Ramos (cell line): ENCODE measurements around the gene YIPF1.
"Not testable (repeated sequence)": the region's sequence is repeated elsewhere in the genome, so short reads cannot be mapped to it uniquely, and the experiment has no call there.

Experiments used
- in situ Hi-C: fragments of 300-500 bp; cut with MboI; formaldehyde crosslinking; loops from one replicate; pipeline ENCODE4 v1.14.3; 2022; ENCODE audit warnings: low sequenced_read_pairs; ENCODE audit not compliant: unreplicated experiment

YIPF1 gene

DNA sequence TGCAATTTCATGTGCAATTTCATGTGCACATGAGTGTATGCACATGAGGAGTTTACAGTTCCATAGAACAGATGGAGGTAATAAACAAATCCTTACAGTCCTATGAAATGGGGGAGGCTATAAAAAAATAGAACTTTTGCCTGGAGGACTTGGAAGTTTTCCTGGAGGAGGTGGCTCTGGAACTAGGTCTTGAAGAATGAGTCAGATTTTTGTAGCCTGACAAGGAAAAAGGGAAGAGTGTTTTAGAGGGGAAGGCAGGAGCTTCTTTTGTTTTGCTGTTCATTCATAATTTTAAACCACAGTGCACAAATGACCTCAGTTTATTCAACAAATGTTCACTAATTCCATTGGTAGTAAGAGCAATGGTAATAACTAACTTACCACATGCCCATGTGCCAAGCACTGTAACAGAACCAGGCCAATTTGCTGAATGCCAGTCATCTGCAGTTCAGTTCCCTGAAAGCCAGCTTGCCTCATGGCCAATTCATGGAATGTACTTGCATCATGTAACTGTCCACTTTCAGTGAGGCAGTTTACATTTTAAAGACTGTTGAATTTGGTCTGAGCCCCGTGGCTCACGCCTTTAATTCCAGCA, 7.1 kb upstream of the YIPF1 start:
- in situ Hi-C loops: no loop called here

DNA sequence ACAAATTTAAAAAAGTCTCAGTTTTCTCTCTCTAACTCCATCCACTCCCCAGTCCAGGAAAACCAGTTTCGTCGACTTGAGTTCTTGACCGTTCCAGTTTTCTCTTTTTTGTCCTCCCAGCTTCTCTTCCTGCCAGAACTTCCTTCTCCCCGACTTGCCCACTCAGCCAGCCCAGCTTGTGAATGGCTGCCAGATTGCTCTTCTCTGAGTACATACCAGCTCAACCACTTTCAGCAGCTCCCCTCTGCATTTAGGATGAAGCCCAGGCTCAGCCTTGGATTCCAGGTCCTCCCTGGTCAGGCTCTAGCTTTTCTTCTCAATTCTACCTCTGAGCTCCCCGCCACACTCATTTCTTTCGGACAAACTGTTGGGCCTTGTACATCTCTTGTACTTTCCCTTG, 5.8 kb upstream of the YIPF1 start:
- in situ Hi-C loops: no loop called here

DNA sequence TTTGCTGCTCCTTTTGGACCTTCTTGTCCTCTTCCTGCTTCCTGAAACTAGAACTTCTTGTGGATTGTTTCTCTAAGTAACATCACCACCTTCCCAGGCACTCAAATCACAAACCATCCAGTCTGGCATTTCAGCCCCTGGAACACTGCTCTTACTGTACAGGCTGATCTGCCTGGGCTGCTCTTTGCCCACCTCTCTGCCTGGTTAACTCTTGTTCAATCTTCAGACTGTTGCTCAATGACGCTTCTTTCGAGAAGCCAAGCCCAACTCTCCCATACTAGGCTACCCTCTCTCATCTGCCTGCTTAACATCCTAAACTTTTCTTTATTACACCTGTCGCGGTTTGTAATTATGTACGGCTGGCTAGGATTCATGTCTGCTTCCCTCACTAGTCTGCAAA, 5.0 kb upstream of the YIPF1 start:
- in situ Hi-C loops: no loop called here

DNA sequence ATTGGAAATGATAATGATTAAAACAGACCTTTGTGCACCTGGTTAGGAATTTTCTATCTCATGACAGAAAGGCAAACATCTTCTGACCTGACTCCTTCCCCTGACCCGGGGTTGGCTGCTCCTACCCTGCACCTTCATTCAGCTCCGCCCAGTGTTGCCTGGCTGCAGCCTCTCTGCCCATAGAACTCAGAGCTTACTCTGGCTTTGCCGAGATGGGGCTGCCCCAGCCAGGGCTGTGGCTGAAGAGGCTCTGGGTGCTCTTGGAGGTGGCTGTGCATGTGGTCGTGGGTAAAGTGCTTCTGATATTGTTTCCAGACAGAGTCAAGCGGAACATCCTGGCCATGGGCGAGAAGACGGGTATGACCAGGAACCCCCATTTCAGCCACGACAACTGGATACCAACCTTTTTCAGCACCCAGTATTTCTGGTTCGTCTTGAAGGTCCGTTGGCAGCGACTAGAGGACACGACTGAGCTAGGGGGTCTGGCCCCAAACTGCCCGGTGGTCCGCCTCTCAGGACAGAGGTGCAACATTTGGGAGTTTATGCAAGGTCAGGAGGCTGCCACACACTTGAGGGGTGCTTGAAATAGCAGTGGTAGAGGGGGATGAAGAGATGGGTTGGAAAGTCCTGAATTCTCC, 4.5 kb upstream of the YIPF1 start, which contains the start of gene DIO1:
Gene DIO1 (plus strand): TSS at position 189 of the 638 bp plus-strand sequence. CDS start 24 bp downstream, at position 213.
- in situ Hi-C loops: no loop called here

DNA sequence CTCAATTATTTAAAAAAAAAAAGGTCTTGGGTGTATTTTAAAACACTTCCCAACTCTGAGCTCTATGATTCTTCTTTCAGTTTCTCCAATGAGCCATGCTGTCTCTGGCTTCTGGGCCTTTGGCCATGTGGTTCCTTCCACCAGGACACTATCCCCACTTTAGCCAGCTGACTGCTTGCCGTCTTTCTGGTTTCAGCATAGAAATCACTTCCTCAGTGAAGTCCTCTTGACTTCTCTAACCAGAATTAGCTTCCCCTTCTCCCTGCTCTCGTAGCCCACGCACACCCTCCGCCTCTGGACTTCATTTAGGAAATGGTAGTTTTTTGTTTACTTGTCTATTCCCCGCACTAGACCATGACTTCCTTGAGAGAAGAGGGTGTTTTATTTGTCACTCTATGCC, 3.3 kb upstream of the YIPF1 start:
- in situ Hi-C loops: no loop called here

- in situ Hi-C loops: no loop called here
These were observed 2.1 kb upstream of the YIPF1 start for GRCh38 chr1:53891678-53892077.

GRCh38 chr1:53891018-53891417, 1.4 kb upstream of the YIPF1 start:
- in situ Hi-C loops: no loop called here

DNA sequence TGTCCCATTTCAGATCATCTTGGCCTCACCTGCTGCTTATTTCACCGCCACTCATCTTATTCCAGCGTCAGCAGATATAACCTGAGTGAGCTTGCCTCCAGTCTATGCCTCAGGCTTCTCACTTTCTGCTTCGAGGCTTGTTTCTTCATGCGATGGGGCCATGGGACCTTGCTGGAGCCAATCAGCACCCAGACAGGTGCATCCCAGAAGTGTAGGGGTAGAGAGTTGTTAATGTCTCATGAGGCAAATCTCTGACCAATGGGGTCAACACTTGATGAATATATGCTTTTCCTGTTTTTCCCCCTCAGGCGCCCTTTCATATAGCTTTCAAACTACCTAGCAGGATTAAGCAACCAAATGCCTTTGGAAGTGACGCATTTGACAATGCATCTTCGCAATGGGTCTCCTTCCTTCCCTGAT, 935 bp upstream of the YIPF1 start:
- in situ Hi-C loops: no loop called here

GRCh38 chr1:53888681-53889080, 916 bp downstream of the YIPF1 start:
- in situ Hi-C loops: no loop called here

DNA sequence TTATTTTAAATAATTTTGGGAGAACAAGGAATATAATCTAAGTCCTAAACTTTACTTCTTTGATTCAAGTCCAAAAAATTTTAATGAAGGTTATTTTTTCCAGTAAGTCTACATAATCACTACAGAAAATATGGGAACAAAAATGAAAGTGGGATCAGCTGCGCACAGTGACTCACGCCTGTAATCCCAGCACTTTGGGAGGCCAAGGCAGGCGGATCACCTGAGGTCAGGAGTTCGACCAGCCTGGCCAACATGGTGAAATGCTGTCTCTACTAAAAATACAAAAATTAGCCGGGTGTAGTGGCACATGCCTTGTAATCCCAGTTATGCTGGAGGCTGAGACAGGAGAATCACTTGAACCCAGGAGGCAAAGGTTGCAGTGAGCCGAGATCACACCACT, 6.0 kb downstream of the YIPF1 start:
- in situ Hi-C loops: not testable (repeated sequence)

GRCh38 chr1:53881853-53882252, 7.7 kb downstream of the YIPF1 start:
- in situ Hi-C loops: not testable (repeated sequence)

- in situ Hi-C loops: no loop called here
These were observed 11.0 kb downstream of the YIPF1 start for GRCh38 chr1:53878492-53879105.

- in situ Hi-C loops: not testable (repeated sequence)
These were observed 14.4 kb downstream of the YIPF1 start for GRCh38 chr1:53875150-53875549.

- in situ Hi-C loops: loop anchor here (25.0 kb wide), 1 partner anchor 615 kb away; no protein-coding TSS in a partner anchor
These were observed 17.7 kb downstream of the YIPF1 start for GRCh38 chr1:53871773-53872484.

GRCh38 chr1:53871221-53871620, 18.4 kb downstream of the YIPF1 start:
- in situ Hi-C loops: loop anchor here (25.0 kb wide), 1 partner anchor 616 kb away; no protein-coding TSS in a partner anchor

DNA sequence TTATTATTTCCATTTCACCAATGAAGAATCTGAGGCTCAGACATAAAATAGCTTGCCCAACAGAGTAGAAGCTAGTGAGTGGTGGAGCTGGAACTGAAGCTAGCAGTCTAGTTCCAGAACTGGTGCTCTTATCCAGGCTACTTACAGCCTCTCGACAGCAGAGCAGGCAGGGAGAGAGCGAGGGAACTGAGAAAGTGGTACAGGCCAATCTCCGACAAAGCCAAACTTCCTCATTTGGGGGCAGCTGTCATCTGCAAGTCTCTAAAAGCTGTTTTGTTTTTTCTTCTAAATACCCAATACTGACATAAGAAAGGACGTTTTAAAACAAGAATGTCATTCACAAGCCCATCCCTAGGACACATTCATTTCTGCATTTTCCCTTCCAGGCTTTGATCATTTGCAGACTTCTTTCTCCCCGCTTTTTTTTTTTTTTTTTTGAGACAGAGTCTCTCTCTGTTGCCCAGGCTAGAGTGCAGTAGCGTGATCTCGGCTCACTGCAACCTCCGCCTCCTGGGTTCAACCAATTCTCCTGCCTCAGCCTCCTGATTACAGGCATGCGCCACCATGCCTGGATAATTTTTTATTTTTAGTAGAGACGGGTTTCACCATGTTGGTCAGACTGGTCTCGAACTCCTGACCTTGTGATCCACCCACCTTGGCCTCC, 20.0 kb downstream of the YIPF1 start:
- in situ Hi-C loops: loop anchor here (25.0 kb wide), 1 partner anchor 618 kb away; no protein-coding TSS in a partner anchor

DNA sequence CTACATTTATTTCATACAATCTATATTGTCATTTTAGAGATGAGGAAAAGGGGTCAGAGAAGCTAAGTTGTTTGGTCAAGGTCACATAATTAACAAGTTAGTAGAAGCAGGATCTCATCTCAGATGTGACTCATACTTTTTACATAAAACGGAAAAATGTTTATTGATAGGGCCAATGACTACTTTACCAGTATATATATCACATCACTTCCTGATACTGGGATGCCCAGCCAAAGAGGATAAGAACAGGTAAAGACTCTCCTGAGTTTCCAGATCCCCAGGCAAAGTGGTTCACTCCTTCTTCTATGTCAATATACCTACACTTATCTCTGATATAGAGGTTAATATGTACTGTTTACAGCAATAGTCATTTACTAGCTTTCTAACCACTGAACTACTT, 21.0 kb downstream of the YIPF1 start:
- in situ Hi-C loops: loop anchor here (25.0 kb wide), 1 partner anchor 619 kb away; no protein-coding TSS in a partner anchor

DNA sequence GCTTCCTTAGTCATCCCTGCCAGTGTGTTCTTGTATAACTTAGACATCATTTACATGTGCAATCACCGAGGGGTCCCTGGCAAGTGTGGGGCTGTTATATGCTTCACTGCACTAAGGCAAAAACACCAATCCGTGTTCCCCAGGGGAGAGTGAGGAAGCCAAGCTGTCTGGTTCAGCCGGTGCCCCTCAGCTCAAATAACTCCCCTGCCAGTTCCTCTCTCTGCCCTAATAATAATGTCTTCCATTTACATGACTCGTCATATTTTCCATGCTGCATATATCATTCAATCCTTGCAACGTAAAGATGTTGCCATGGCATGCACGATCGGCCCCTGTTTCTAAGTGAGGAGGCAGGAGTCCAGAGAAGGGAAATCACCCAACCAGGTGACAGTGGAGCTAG, 27.1 kb downstream of the YIPF1 start:
- in situ Hi-C loops: loop anchor here (25.0 kb wide), 1 partner anchor 625 kb away; no protein-coding TSS in a partner anchor

DNA sequence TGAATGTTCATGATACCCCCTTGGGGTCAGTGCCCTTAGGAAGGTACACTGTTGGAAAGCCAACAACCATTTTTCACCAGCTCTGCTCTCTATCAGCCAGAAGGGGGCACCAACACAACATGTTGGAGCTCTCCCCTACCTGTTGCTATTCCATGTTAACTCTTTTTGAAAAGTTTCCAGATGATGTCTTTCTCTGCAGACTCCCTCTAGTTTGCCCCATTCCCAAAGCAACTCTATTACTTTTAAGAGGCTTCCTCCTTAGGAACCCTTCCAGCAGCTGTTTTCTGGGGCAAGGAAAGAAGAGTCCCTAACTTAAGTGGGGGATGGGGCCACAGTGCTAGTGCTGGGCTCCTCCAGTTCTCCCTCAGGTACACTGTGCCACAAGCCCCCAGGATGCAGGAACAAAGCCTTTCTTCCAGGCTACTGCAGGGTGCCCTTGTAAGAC, 28.6 kb downstream of the YIPF1 start:
- in situ Hi-C loops: loop anchor here (25.0 kb wide), 1 partner anchor 626 kb away; no protein-coding TSS in a partner anchor
